ENCODE results near the gene APEH. TPM values are rescaled to one million over a fixed set of nuclear protein-coding genes. Genes with fewer than 3 reads are reported as not detected.

APEH gene
- total RNA-seq = 100 to 1,000 TPM; 110 to 137 TPM

- peak; percentile 99 for DNase-seq
- intact Hi-C loops (cut with DNase I, micrococcal nuclease) = loop anchor here (1.0 to 5.0 kb wide), 26 partner anchors 15 to 775 kb away; partner anchors contain the start of genes MST1 (in 2 of the 2), RNF123 (in 2 of the 2), AMIGO3 (in 1 of the 2) and ARIH2 (in 1 of the 2)
- CTCF ChIA-PET = interaction anchor here (0.6 to 3.3 kb wide), 2 partner anchors 134 to 503 kb away, joined by 5 to 122 read pairs; no protein-coding TSS in a partner anchor
- H3K4me1 Mint-ChIP-seq = peaks cover 29% of the 10 kb centered on the region
- peak within 1 kb of the TSS; percentile 94 for H3K27ac Mint-ChIP-seq
- peak; percentile 91 for ATAC-seq
- H3K4me3 Mint-ChIP-seq = peak within 1 kb of the TSS; percentile 88
- H3K27me3 Mint-ChIP-seq = no peaks in the 10 kb centered on the region
- no peaks in the 10 kb centered on the region for H3K9me3 Mint-ChIP-seq (ENCODE audit: low read depth)
- peaks cover 15% of the 10 kb centered on the region for H3K36me3 Mint-ChIP-seq (ENCODE audit: low read depth)
- POLR2A ChIA-PET = interaction anchor here (1.3 kb wide), 1 partner anchor 134 kb away, joined by 14 read pairs; no protein-coding TSS in a partner anchor
Measured at GRCh38 chr3:49673715-49674496, at the start of gene APEH. Gene APEH, plus strand, starts transcription at chr3:49674351. Its CDS starts 51 bp downstream, at chr3:49674402.

DNA sequence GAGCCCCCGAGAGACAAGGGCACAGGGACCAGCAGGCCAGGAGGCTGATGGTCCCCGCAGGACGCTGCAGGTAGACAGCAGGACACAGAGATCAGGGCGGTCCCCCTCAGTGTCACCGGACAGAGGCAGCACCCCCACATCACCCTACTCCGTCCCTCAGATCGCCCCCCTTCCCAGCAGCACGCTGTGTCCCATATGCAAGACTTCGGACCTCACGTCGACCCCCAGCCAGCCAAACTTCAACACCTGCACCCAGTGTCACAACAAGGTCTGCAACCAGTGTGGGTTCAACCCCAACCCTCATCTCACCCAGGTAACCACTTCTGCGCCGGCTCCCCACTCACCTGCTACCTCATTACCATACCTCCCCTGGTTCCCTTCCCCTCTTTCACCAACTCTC, 49.1 kb upstream of the APEH start:
- Mint-ChIP-seq H3K4me1 (peaks cover 5% of the 10 kb centered on the region), H3K4me3 (no peak overlapping the region), H3K27me3 (peaks cover 3% of the 10 kb centered on the region), H3K9me3 (ENCODE audit: low read depth) (no peaks in the 10 kb centered on the region), H3K36me3 (ENCODE audit: low read depth) (no peaks in the 10 kb centered on the region), H3K27ac (no peak overlapping the region)
- ChIA-PET POLR2A (no interaction called here), CTCF (interaction anchor here (1.4 to 1.5 kb wide), 2 partner anchors 12 to 85 kb away, joined by 3 to 4 read pairs; no protein-coding TSS in a partner anchor)
- DNase-seq = no peak
- no peak for ATAC-seq
- intact Hi-C loops (cut with DNase I, micrococcal nuclease) = no loop called here

- ChIA-PET CTCF (no interaction called here), POLR2A (no interaction called here)
- intact Hi-C loops (cut with DNase I, micrococcal nuclease) = no loop called here
- H3K9me3 Mint-ChIP-seq (ENCODE audit: low read depth) = no peaks in the 10 kb centered on the region
- H3K4me3 Mint-ChIP-seq = no peak overlapping the region
- no peak overlapping the region for H3K27ac Mint-ChIP-seq
- H3K36me3 Mint-ChIP-seq (ENCODE audit: low read depth) = no peaks in the 10 kb centered on the region
- peaks cover 6% of the 10 kb centered on the region for H3K27me3 Mint-ChIP-seq
- DNase-seq (peak; percentile 16), ATAC-seq (peak; percentile 53)
- H3K4me1 Mint-ChIP-seq = peaks cover 5% of the 10 kb centered on the region
Measured at GRCh38 chr3:49626101-49626581, 48.0 kb upstream of the APEH start.

GRCh38 chr3:49626796-49627195, 47.4 kb upstream of the APEH start:
- ATAC-seq (no peak), DNase-seq (no peak)
- Mint-ChIP-seq H3K36me3 (ENCODE audit: low read depth) (no peaks in the 10 kb centered on the region), H3K4me1 (peaks cover 5% of the 10 kb centered on the region), H3K27ac (no peak overlapping the region), H3K9me3 (ENCODE audit: low read depth) (no peaks in the 10 kb centered on the region), H3K4me3 (no peak overlapping the region), H3K27me3 (peaks cover 6% of the 10 kb centered on the region)
- ChIA-PET CTCF (no interaction called here), POLR2A (no interaction called here)
- intact Hi-C loops (cut with DNase I, micrococcal nuclease) = no loop called here

DNA sequence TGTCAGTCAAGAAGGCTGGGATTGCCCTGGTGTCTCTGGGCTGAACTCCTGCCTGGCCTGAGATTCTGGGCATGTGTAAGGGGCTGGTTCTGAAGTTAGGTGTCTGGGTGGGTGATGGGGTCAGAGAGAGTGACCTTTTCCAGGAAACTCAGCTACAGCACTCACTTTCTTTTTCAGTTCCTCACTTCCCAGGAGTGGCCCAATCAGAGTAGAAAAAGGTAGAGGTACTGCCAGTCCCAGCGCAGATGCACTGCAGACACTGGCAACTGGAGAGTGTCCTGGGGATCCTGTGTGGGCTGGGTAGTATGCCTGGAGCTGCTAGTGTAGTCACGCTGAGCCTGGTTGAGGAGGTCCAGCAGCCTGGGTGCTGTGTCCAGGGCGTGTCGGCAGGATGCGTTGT, 46.5 kb upstream of the APEH start:
- Mint-ChIP-seq H3K9me3 (ENCODE audit: low read depth) (no peaks in the 10 kb centered on the region), H3K4me1 (peaks cover 5% of the 10 kb centered on the region), H3K36me3 (ENCODE audit: low read depth) (no peaks in the 10 kb centered on the region), H3K27me3 (peaks cover 6% of the 10 kb centered on the region), H3K27ac (no peak overlapping the region), H3K4me3 (no peak overlapping the region)
- DNase-seq (no peak), ATAC-seq (no peak)
- intact Hi-C loops (cut with DNase I, micrococcal nuclease) = no loop called here
- ChIA-PET CTCF (interaction anchor here (0.8 to 1.2 kb wide), 2 partner anchors 44 to 88 kb away, joined by 3 read pairs; no protein-coding TSS in a partner anchor), POLR2A (no interaction called here)

- peaks cover 5% of the 10 kb centered on the region for H3K4me1 Mint-ChIP-seq
- ChIA-PET POLR2A (interaction anchor here (0.6 kb wide), 1 partner anchor 417 kb away, joined by 3 read pairs; no protein-coding TSS in a partner anchor), CTCF (interaction anchor here (0.8 to 1.2 kb wide), 2 partner anchors 43 to 89 kb away, joined by 3 read pairs; no protein-coding TSS in a partner anchor)
- H3K27ac Mint-ChIP-seq = no peak overlapping the region
- intact Hi-C loops (cut with DNase I, micrococcal nuclease) = no loop called here
- DNase-seq = no peak
- no peak for ATAC-seq
- no peaks in the 10 kb centered on the region for H3K36me3 Mint-ChIP-seq (ENCODE audit: low read depth)
- no peaks in the 10 kb centered on the region for H3K9me3 Mint-ChIP-seq (ENCODE audit: low read depth)
- no peak overlapping the region for H3K4me3 Mint-ChIP-seq
- peaks cover 6% of the 10 kb centered on the region for H3K27me3 Mint-ChIP-seq
Measured at GRCh38 chr3:49628249-49628648, 45.9 kb upstream of the APEH start.

DNA sequence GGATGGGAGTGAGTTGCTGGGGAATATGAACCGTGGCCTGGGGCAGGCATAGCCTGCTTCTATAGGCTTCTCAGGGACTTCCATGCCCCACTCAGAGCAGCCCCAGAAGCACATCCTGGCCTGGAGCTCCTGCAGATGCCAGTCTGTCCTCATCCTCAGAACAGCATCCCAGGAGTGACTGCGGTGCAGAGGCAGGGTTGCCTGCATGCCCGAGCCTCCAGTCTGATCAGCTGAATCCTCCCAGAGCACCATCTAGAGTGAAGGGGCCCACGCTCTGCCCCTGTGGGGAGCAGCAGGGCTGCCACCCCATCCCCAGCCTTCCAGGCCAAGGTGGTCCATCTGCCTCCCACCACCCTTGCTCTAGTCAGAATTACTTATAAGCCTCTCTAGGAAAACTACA, 44.7 kb upstream of the APEH start:
- no peak overlapping the region for H3K27ac Mint-ChIP-seq
- intact Hi-C loops (cut with DNase I, micrococcal nuclease) = no loop called here
- peaks cover 5% of the 10 kb centered on the region for H3K4me1 Mint-ChIP-seq
- H3K4me3 Mint-ChIP-seq = no peak overlapping the region
- H3K36me3 Mint-ChIP-seq (ENCODE audit: low read depth) = no peaks in the 10 kb centered on the region
- DNase-seq = no peak
- ChIA-PET POLR2A (no interaction called here), CTCF (no interaction called here)
- ATAC-seq = no peak
- H3K27me3 Mint-ChIP-seq = peaks cover 6% of the 10 kb centered on the region
- no peaks in the 10 kb centered on the region for H3K9me3 Mint-ChIP-seq (ENCODE audit: low read depth)

GRCh38 chr3:49629866-49630265, 44.3 kb upstream of the APEH start:
- no peak overlapping the region for H3K4me3 Mint-ChIP-seq
- ChIA-PET POLR2A (no interaction called here), CTCF (no interaction called here)

DNA sequence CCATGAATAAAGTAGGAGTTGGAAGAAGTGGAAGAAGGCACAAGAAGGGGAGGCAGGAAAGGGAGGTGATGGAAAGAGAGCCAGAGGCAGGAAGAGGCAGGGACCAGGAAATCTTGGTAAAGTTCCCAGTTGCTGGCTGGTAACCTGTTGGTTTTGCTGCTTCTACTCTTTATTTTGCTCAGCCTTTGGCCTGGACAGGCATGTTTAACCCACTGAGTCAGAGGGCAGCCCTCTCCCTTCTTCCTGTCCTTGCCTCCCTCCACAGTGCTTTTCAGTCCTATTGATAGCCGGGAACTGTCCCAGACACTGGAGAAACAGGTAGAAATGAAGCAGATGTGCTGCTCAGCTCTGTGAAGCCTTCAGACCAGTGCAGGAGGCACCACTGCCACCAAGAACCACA, 43.4 kb upstream of the APEH start:
- no peak overlapping the region for H3K27ac Mint-ChIP-seq
- H3K27me3 Mint-ChIP-seq = peaks cover 6% of the 10 kb centered on the region
- POLR2A ChIA-PET = no interaction called here
- no peaks in the 10 kb centered on the region for H3K36me3 Mint-ChIP-seq (ENCODE audit: low read depth)
- intact Hi-C loops (cut with DNase I, micrococcal nuclease) = no loop called here
- H3K4me1 Mint-ChIP-seq = peaks cover 5% of the 10 kb centered on the region
- DNase-seq (no peak), ATAC-seq (no peak)
- H3K9me3 Mint-ChIP-seq (ENCODE audit: low read depth) = no peaks in the 10 kb centered on the region
- no peak overlapping the region for H3K4me3 Mint-ChIP-seq
- CTCF ChIA-PET = no interaction called here

More at GRCh38 chr3:49629866-49630265, 44.3 kb upstream of the APEH start:
- Mint-ChIP-seq H3K27me3 (peaks cover 6% of the 10 kb centered on the region), H3K4me1 (peaks cover 5% of the 10 kb centered on the region), H3K36me3 (ENCODE audit: low read depth) (no peaks in the 10 kb centered on the region), H3K27ac (no peak overlapping the region), H3K9me3 (ENCODE audit: low read depth) (no peaks in the 10 kb centered on the region)
- DNase-seq (no peak), ATAC-seq (no peak)
- intact Hi-C loops (cut with DNase I, micrococcal nuclease) = no loop called here

DNA sequence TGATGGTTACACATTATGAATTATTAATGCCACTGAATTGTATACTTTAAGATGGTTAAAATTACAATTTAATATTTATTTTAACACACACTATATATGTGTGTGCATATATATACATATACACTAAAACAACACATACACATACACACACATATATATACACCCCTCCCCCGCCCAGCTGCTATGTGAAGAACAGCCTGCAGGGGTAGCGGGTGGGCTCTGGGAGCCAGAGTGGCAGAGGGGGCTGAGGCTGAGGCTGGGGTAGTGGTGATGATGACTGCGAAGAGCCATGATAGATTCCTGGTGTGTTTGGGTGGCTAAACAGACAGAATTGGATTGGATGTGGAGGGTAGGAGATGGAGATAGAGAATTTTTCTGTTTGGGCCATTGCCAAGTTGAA, 39.4 kb upstream of the APEH start:
- Mint-ChIP-seq H3K4me1 (peaks cover 3% of the 10 kb centered on the region), H3K27me3 (peaks cover 3% of the 10 kb centered on the region), H3K4me3 (no peak overlapping the region), H3K27ac (no peak overlapping the region), H3K36me3 (ENCODE audit: low read depth) (no peaks in the 10 kb centered on the region), H3K9me3 (ENCODE audit: low read depth) (no peaks in the 10 kb centered on the region)
- ChIA-PET CTCF (no interaction called here), POLR2A (no interaction called here)
- DNase-seq (no peak), ATAC-seq (no peak)
- intact Hi-C loops (cut with DNase I, micrococcal nuclease) = no loop called here

DNA sequence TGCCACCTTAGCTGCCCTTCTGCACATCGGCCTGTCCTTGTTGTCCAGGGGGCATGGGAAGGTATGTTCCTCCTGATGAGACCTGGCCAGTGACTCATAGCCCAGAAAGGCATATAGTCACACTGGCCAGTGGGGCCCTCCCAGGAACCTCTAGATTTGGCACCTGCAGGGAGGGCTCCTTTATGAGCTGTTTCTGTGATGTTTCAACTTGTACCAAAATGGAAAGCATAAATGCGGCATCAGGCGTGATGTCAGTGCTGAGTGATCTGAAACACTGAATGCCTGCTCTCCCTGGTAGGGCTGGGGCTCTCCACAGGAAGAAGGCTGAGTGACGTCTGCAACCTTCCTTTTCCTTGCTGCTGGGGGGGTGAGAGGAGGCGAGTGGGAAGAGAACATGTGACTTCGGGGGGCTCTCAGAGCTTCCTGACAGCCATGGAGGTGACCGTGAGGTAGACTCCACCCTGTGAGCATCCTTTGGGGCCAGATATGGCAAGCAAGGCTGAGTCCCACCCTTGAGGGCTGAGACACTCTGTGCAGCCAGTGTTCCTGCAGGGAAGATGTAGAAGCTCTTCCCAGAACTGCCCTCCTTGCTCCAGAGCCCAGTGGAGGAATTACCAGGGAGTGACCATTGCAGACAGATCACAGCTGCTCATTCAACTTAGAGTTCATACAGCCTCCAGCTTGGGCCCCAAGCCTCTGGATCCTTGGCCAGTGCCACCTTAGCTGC, 37.1 kb upstream of the APEH start:
- H3K36me3 Mint-ChIP-seq (ENCODE audit: low read depth) = no peaks in the 10 kb centered on the region
- H3K27ac Mint-ChIP-seq = no peak overlapping the region
- CTCF ChIA-PET = interaction anchor here (0.6 to 2.3 kb wide), 6 partner anchors 23 to 361 kb away, joined by 3 to 9 read pairs (median 3); no protein-coding TSS in a partner anchor
- POLR2A ChIA-PET = no interaction called here
- intact Hi-C loops (cut with DNase I, micrococcal nuclease) = no loop called here
- H3K4me3 Mint-ChIP-seq = no peak overlapping the region
- H3K9me3 Mint-ChIP-seq (ENCODE audit: low read depth) = no peaks in the 10 kb centered on the region
- peaks cover 3% of the 10 kb centered on the region for H3K4me1 Mint-ChIP-seq
- DNase-seq (peak; percentile 35), ATAC-seq (peak; percentile 65)
- H3K27me3 Mint-ChIP-seq = no peaks in the 10 kb centered on the region

Data from activated CD4-positive, alpha-beta T cell treated with anti-CD3 and anti-CD28 coated beads for 36 hours (primary cell).